H9 (cell line): ENCODE results near the gene CCDC93. TPM values are rescaled to one million over a fixed set of nuclear protein-coding genes. Genes with fewer than 3 reads are reported as not detected.
A peak's percentile ranks its signal among the peaks of the same experiment; 100 is the strongest.

Source experiments
- DNase-seq: peaks from one replicate; pipeline ENCODE4 v3.0.0-alpha.2; 2017
- H2AFZ ChIP-seq: one replicate; pipeline ENCODE4 v1.6.1; 2013; ENCODE audit warnings: mild to moderate bottlenecking, low read length, control low read depth, moderate library complexity
- H2AK5ac ChIP-seq: 2 replicates; pipeline ENCODE4 v1.6.1; 2013; ENCODE audit warnings: low read length, control low read depth, mixed read lengths; ENCODE audit not compliant: insufficient read length
- H2BK120ac ChIP-seq: one replicate; pipeline ENCODE4 v1.6.1; 2013; ENCODE audit warnings: low read depth, mild to moderate bottlenecking, low read length, control low read depth, inconsistent platforms; ENCODE audit not compliant: poor library complexity, severe bottlenecking
- H2BK12ac ChIP-seq: 2 replicates; pipeline ENCODE4 v1.6.1; 2013; ENCODE audit warnings: low read length, control low read depth, mixed read lengths, low read depth; ENCODE audit not compliant: insufficient read length
- H2BK15ac ChIP-seq: 2 replicates; pipeline ENCODE4 v1.6.1; 2013; ENCODE audit warnings: low read depth, low read length, control low read depth
- H2BK20ac ChIP-seq: one replicate; pipeline ENCODE4 v1.6.1; 2013; ENCODE audit warnings: low read depth, mild to moderate bottlenecking, low read length, control low read depth, inconsistent platforms; ENCODE audit not compliant: poor library complexity, severe bottlenecking
- H2BK5ac ChIP-seq: 2 replicates; pipeline ENCODE4 v1.6.1; 2013; ENCODE audit warnings: low read length, control low read depth, mixed read lengths; ENCODE audit not compliant: insufficient read length
- H3K14ac ChIP-seq: 2 replicates; pipeline ENCODE4 v1.6.1; 2013; ENCODE audit warnings: low read length, control low read depth; ENCODE audit not compliant: insufficient read depth
- H3K18ac ChIP-seq: 2 replicates; pipeline ENCODE4 v1.6.1; 2013; ENCODE audit warnings: low read depth, mild to moderate bottlenecking, mixed read lengths, low read length, control low read depth; ENCODE audit not compliant: insufficient read length
- H3K23ac ChIP-seq: 2 replicates; pipeline ENCODE4 v1.6.1; 2013; ENCODE audit warnings: low read length, control low read depth, mixed read lengths, low read depth; ENCODE audit not compliant: insufficient read length
- H3K23me2 ChIP-seq: 2 replicates; pipeline ENCODE4 v1.6.1; 2013; ENCODE audit warnings: low read depth, mild to moderate bottlenecking, mixed read lengths, low read length, control low read depth; ENCODE audit not compliant: insufficient read length, poor library complexity, severe bottlenecking
- H3K27ac ChIP-seq: 2 replicates; pipeline ENCODE4 v1.5.1; 2013; ENCODE audit warnings: low read length, control low read depth, mixed read lengths, low read depth; ENCODE audit not compliant: insufficient read length
- H3K27me3 ChIP-seq: 2 replicates; pipeline ENCODE4 v1.6.1; 2013; ENCODE audit warnings: low read length, control low read depth, inconsistent platforms; ENCODE audit not compliant: insufficient read depth
- H3K4ac ChIP-seq: 2 replicates; pipeline ENCODE4 v1.6.1; 2013; ENCODE audit warnings: low read depth, mild to moderate bottlenecking, control low read depth, inconsistent platforms, low read length, moderate library complexity
- H3K4me1 ChIP-seq: 2 replicates; pipeline ENCODE4 v1.6.1; 2013; ENCODE audit warnings: low read length, control low read depth, inconsistent platforms; ENCODE audit not compliant: insufficient read depth
- H3K4me2 ChIP-seq: 2 replicates; pipeline ENCODE4 v1.6.1; 2013; ENCODE audit warnings: low read length, control low read depth, mixed read lengths; ENCODE audit not compliant: insufficient read length, insufficient read depth
- H3K56ac ChIP-seq: 2 replicates; pipeline ENCODE4 v1.6.1; 2013; ENCODE audit warnings: low read depth, mild to moderate bottlenecking, mixed read lengths, low read length, control low read depth; ENCODE audit not compliant: insufficient read length
- H3K79me1 ChIP-seq: 2 replicates; pipeline ENCODE4 v1.6.1; 2013; ENCODE audit warnings: low read depth, mild to moderate bottlenecking, moderate library complexity, low read length, control low read depth, inconsistent platforms; ENCODE audit not compliant: insufficient read depth, poor library complexity, severe bottlenecking
- H3K79me2 ChIP-seq: 2 replicates; pipeline ENCODE4 v1.6.1; 2013; ENCODE audit warnings: low read length, control low read depth, inconsistent platforms; ENCODE audit not compliant: insufficient read depth
- H3K9ac ChIP-seq: 2 replicates; pipeline ENCODE4 v1.6.1; 2013; ENCODE audit warnings: low read length, control low read depth, mixed read lengths; ENCODE audit not compliant: insufficient read length; ENCODE audit errors: extremely low read depth
- H3K9me3 ChIP-seq: one replicate; pipeline ENCODE4 v1.6.1; 2013; ENCODE audit warnings: low read depth, low read length, inconsistent platforms; ENCODE audit not compliant: control insufficient read depth
- H3T11ph ChIP-seq: one replicate; pipeline ENCODE4 v1.6.1; 2013; ENCODE audit warnings: mild to moderate bottlenecking, low read length, control low read depth, inconsistent platforms
- H4K20me1 ChIP-seq: one replicate; pipeline ENCODE4 v1.6.1; 2013; ENCODE audit not compliant: control insufficient read depth, insufficient read length, insufficient read depth
- H4K5ac ChIP-seq: 2 replicates; pipeline ENCODE4 v1.6.1; 2013; ENCODE audit warnings: low read depth, mild to moderate bottlenecking, mixed read lengths, low read length, control low read depth; ENCODE audit not compliant: insufficient read length
- H4K8ac ChIP-seq: replicated peaks from 2 replicates; pipeline ENCODE4 v1.6.1; 2013; ENCODE audit warnings: low read length, control low read depth, mixed read lengths, low read depth; ENCODE audit not compliant: insufficient read length
- H4K91ac ChIP-seq: 2 replicates; pipeline ENCODE4 v1.6.1; 2013; ENCODE audit warnings: low read depth, mild to moderate bottlenecking, moderate library complexity, mixed read lengths, low read length, control low read depth; ENCODE audit not compliant: insufficient read length
- H3K27ac Mint-ChIP-seq, 3 experiments: 2 replicates in 2 of 3; 3 replicates in 1 of 3; pipeline ENCODE4 v1.8.0; 2020 to 2021; ENCODE audit warnings: mixed read lengths in 3 of 3, mild to moderate bottlenecking in 1 of 3, moderate library complexity in 1 of 3
- H3K27me3 Mint-ChIP-seq: 2 replicates; pipeline ENCODE4 v1.8.0; 2021; ENCODE audit warnings: low read depth, mild to moderate bottlenecking, moderate library complexity, mixed read lengths
- H3K36me3 Mint-ChIP-seq, 3 experiments: 2 replicates in 2 of 3; 3 replicates in 1 of 3; pipeline ENCODE4 v1.8.0; 2020 to 2021; ENCODE audit warnings: low read depth in 3 of 3, mixed read lengths in 3 of 3; ENCODE audit not compliant: insufficient read depth in 1 of 3
- H3K4me1 Mint-ChIP-seq, 2 experiments: 2 replicates each; pipeline ENCODE4 v1.8.0; 2020; ENCODE audit warnings: mixed read lengths in 2 of 2
- H3K4me3 Mint-ChIP-seq, 2 experiments: 2 replicates in 1 of 2; 3 replicates in 1 of 2; pipeline ENCODE4 v1.8.0; 2020 to 2021; ENCODE audit warnings: mild to moderate bottlenecking in 2 of 2, mixed read lengths in 2 of 2, moderate library complexity in 1 of 2
- H3K9me3 Mint-ChIP-seq, 2 experiments: 2 replicates in 1 of 2; 3 replicates in 1 of 2; pipeline ENCODE4 v1.8.0; 2020; ENCODE audit warnings: mild to moderate bottlenecking in 2 of 2, mixed read lengths in 2 of 2, moderate library complexity in 1 of 2
- WGBS: extraction: QIAGEN DNeasy Blood & Tissue Kit; methylation state at CpG from one replicate; pipeline ENCODE4 v1.1.7; 2013; ENCODE audit warnings: missing lambda C conversion rate, low lambda C conversion rate, mixed read lengths; ENCODE audit not compliant: insufficient read length; ENCODE audit errors: extremely low coverage; 5-methylcytosine and 5-hydroxymethylcytosine counted together
- total RNA-seq: library from RNA; stranded (reverse); gene quantifications from 2 replicates; pipeline ENCODE4 v1.2.1, GENCODE V29; 2021
- TF ChIP-seq, protein P1 (sequence below): fragments of 200-600 bp; sonication (generic); conservative IDR thresholded peaks from 3 replicates; pipeline ENCODE4 v1.8.0; 2021; ENCODE audit warnings: antibody characterized with exemption, mild to moderate bottlenecking

The CCDC93 gene
- total RNA-seq, 1 experiment from 2014 or later = 16.4 TPM

DNA sequence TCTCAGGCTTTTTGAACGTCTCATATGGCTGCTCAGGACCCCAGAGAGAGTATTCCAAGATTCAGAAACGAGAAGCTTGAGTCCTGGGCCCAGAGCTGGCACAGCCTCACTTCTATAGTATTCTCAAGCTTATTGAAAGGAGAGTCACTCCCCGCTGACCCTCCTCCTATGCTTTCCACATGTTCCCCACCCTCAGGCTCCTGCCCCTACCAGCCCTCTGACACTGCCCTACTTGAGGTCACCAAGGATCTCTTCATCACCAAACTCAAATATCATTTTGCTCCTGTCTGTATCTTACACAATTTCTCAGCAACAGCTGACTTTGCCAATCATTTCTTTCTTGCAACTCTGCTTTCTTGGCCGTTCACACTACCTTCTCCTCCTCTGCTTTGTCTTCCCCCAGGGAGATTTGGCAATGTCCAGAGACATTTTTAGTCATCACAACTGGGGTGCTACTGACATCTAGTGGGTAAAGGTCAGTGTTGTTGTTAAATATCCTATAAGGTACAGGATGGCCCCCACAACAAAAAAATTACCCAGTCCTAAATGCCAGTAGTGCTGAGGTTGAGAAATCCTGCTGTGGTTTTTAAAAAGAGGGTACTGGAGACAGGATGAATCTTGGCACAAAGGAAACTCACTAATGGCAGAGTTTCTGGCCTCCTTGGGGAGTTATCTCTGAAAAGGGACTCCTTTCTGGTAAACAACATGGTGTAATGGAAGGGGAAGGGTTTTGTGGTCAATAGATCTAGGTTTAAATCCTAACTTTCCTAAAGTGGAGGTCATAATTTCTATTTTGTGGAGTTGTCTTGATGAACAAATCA lies 47.5 kb upstream of the CCDC93 start:
- Mint-ChIP-seq H3K9me3 (no peaks in the 10 kb centered on the region), H3K4me3 (no peak overlapping the region), H3K27ac (no peak overlapping the region), H3K36me3 (no peaks in the 10 kb centered on the region), H3K4me1 (peaks cover 2 to 3% of the 10 kb centered on the region in 2 experiments), H3K27me3 (no peaks in the 10 kb centered on the region)
- no peak overlapping the region for H3T11ph ChIP-seq
- no peaks in the 10 kb centered on the region for H3K9me3 ChIP-seq
- H2AFZ ChIP-seq = no peak overlapping the region
- no peaks in the 10 kb centered on the region for H3K27me3 ChIP-seq
- no peak for DNase-seq
- no peak overlapping the region for H3K9ac ChIP-seq
- WGBS = no CpG with 5 or more reads among the region's 4 CpGs
- H3K4me2 ChIP-seq = no peak overlapping the region
- TF ChIP-seq, protein P1, sequence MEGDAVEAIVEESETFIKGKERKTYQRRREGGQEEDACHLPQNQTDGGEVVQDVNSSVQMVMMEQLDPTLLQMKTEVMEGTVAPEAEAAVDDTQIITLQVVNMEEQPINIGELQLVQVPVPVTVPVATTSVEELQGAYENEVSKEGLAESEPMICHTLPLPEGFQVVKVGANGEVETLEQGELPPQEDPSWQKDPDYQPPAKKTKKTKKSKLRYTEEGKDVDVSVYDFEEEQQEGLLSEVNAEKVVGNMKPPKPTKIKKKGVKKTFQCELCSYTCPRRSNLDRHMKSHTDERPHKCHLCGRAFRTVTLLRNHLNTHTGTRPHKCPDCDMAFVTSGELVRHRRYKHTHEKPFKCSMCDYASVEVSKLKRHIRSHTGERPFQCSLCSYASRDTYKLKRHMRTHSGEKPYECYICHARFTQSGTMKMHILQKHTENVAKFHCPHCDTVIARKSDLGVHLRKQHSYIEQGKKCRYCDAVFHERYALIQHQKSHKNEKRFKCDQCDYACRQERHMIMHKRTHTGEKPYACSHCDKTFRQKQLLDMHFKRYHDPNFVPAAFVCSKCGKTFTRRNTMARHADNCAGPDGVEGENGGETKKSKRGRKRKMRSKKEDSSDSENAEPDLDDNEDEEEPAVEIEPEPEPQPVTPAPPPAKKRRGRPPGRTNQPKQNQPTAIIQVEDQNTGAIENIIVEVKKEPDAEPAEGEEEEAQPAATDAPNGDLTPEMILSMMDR = peak; percentile 67
- H2BK20ac ChIP-seq = no peak overlapping the region
- no peaks in the 10 kb centered on the region for H3K79me2 ChIP-seq
- no peaks in the 10 kb centered on the region for H4K20me1 ChIP-seq
- H3K23ac ChIP-seq = no peak overlapping the region
- H3K56ac ChIP-seq = no peak overlapping the region
- no peak overlapping the region for H2BK120ac ChIP-seq
- H2AK5ac ChIP-seq = no peak overlapping the region
- no peak overlapping the region for H4K91ac ChIP-seq
- H2BK15ac ChIP-seq = no peak overlapping the region
- no peak overlapping the region for H2BK5ac ChIP-seq
- H3K14ac ChIP-seq = no peak overlapping the region
- no peaks in the 10 kb centered on the region for H3K4me1 ChIP-seq
- no peaks in the 10 kb centered on the region for H3K79me1 ChIP-seq
- H3K4ac ChIP-seq = no peak overlapping the region
- H3K27ac ChIP-seq = no peak overlapping the region
- H3K23me2 ChIP-seq = no peaks in the 10 kb centered on the region
- no peak overlapping the region for H4K8ac ChIP-seq
- no peak overlapping the region for H4K5ac ChIP-seq
- H3K18ac ChIP-seq = no peak overlapping the region
- no peak overlapping the region for H2BK12ac ChIP-seq
